Muscle layer of duodenum (tissue), 2 donors: ENCODE measurements around the gene TBC1D24.
"Not testable (repeated sequence)": the region's sequence is repeated elsewhere in the genome, so short reads cannot be mapped to it uniquely, and the experiment has no call there.

ENCODE experiments used
- H3K27ac ChIP-seq: one replicate; pipeline ENCODE4 v1.7.0; 2013; ENCODE audit warnings: mild to moderate bottlenecking, low read length
- H3K27me3 ChIP-seq: one replicate; pipeline ENCODE4 v1.7.0; 2013; ENCODE audit warnings: low read depth, mild to moderate bottlenecking, control low read depth, low read length
- H3K36me3 ChIP-seq, 2 donors: one replicate each; pipeline ENCODE4 v1.7.0; 2013; ENCODE audit warnings: low read length in 2 of 2, control low read depth in 1 of 2, mild to moderate bottlenecking in 1 of 2; ENCODE audit not compliant: insufficient read depth in 2 of 2, control insufficient read depth in 1 of 2
- H3K4me1 ChIP-seq, 2 donors: one replicate each; pipeline ENCODE4 v1.7.0; 2013; ENCODE audit warnings: low read length in 2 of 2, mild to moderate bottlenecking in 2 of 2, control low read depth in 1 of 2, moderate library complexity in 1 of 2; ENCODE audit not compliant: insufficient read depth in 2 of 2, control insufficient read depth in 1 of 2
- H3K4me3 ChIP-seq, 2 donors: one replicate each; pipeline ENCODE4 v1.7.0; 2013; ENCODE audit warnings: low read length in 2 of 2, low read depth in 1 of 2, mild to moderate bottlenecking in 1 of 2
- H3K9me3 ChIP-seq, 2 donors: one replicate each; pipeline ENCODE4 v1.7.0; 2013; ENCODE audit warnings: low read length in 2 of 2, control low read depth in 1 of 2, mild to moderate bottlenecking in 1 of 2; ENCODE audit not compliant: control insufficient read depth in 1 of 2
- donor health status: healthy.

The TBC1D24 gene

GRCh38 chr16:2533142-2533755 lies 58.3 kb downstream of the TBC1D24 start:
- H3K36me3 ChIP-seq = peaks cover 6 to 22% of the 10 kb centered on the region in 2 donors
- not testable (repeated sequence) for H3K9me3 ChIP-seq, H3K27me3 ChIP-seq
- H3K4me1 ChIP-seq = peaks cover 0 to 16% of the 10 kb centered on the region in 2 donors
- H3K27ac ChIP-seq = peak overlapping the region; percentile 95
- H3K4me3 ChIP-seq = peak overlapping the region; percentile 66 to 84

GRCh38 chr16:2533912-2534311 lies 59.0 kb downstream of the TBC1D24 start:
- Histone ChIP-seq H3K27ac (no peak overlapping the region), H3K4me1 (peaks cover 0 to 21% of the 10 kb centered on the region in 2 donors)

GRCh38 chr16:2534335-2534734 lies 59.4 kb downstream of the TBC1D24 start:
- not testable (repeated sequence) for H3K27me3 ChIP-seq, H3K27ac ChIP-seq, H3K4me3 ChIP-seq, H3K9me3 ChIP-seq
- peaks cover under 1 to 25% of the 10 kb centered on the region in 2 donors for H3K4me1 ChIP-seq
- peaks cover 0 to 11% of the 10 kb centered on the region in 2 donors for H3K36me3 ChIP-seq

More at GRCh38 chr16:2533912-2534311, 59.0 kb downstream of the TBC1D24 start:
- no peaks in the 10 kb centered on the region for H3K27me3 ChIP-seq
- no peaks in the 10 kb centered on the region for H3K9me3 ChIP-seq
- peaks cover 0 to 15% of the 10 kb centered on the region in 2 donors for H3K36me3 ChIP-seq
- H3K4me3 ChIP-seq = no peak overlapping the region

- H3K27me3 ChIP-seq = no peaks in the 10 kb centered on the region
- no peaks in the 10 kb centered on the region for H3K36me3 ChIP-seq
- H3K4me3 ChIP-seq = no peak overlapping the region
- no peaks in the 10 kb centered on the region for H3K9me3 ChIP-seq
- H3K4me1 ChIP-seq = peaks cover 5 to 38% of the 10 kb centered on the region in 2 donors
- H3K27ac ChIP-seq = peak overlapping the region; percentile 33
These were observed 60.7 kb downstream of the TBC1D24 start for GRCh38 chr16:2535625-2536013.

GRCh38 chr16:2537451-2538379 lies 62.8 kb downstream of the TBC1D24 start, which contains the start of gene PDPK1:
PDPK1 (plus strand) TSS chr16:2538021; CDS start chr16:2538113, 92 bp downstream.
- Histone ChIP-seq H3K36me3 (no peaks in the 10 kb centered on the region), H3K9me3 (no peaks in the 10 kb centered on the region), H3K4me3 (peak within 1 kb of the TSS; percentile 44 to 64), H3K27me3 (no peaks in the 10 kb centered on the region), H3K4me1 (peaks cover 5 to 36% of the 10 kb centered on the region in 2 donors), H3K27ac (no peak within 1 kb of the TSS)

- not testable (repeated sequence) for H3K9me3 ChIP-seq, H3K36me3 ChIP-seq, H3K27me3 ChIP-seq, H3K27ac ChIP-seq
- H3K4me3 ChIP-seq = peak overlapping the region in 1 of 2 donors; percentile 55
- peaks cover 5 to 34% of the 10 kb centered on the region in 2 donors for H3K4me1 ChIP-seq
These were observed 64.4 kb downstream of the TBC1D24 start for GRCh38 chr16:2539192-2539844.

GRCh38 chr16:2539845-2540458 lies 65.0 kb downstream of the TBC1D24 start:
- H3K4me1 ChIP-seq = peaks cover 5 to 34% of the 10 kb centered on the region in 2 donors
- not testable (repeated sequence) for H3K4me3 ChIP-seq, H3K27ac ChIP-seq, H3K27me3 ChIP-seq, H3K36me3 ChIP-seq, H3K9me3 ChIP-seq

- peaks cover 5 to 34% of the 10 kb centered on the region in 2 donors for H3K4me1 ChIP-seq
- H3K9me3 ChIP-seq, H3K36me3 ChIP-seq, H3K27ac ChIP-seq, H3K4me3 ChIP-seq, H3K27me3 ChIP-seq: not testable (repeated sequence)
These were observed 66.0 kb downstream of the TBC1D24 start for GRCh38 chr16:2540912-2541311.

- not testable (repeated sequence) for H3K9me3 ChIP-seq, H3K36me3 ChIP-seq, H3K27ac ChIP-seq, H3K27me3 ChIP-seq, H3K4me3 ChIP-seq
- H3K4me1 ChIP-seq = peaks cover 5 to 34% of the 10 kb centered on the region in 2 donors
These were observed 66.5 kb downstream of the TBC1D24 start for GRCh38 chr16:2541409-2541808.

GRCh38 chr16:2543771-2544170 lies 68.8 kb downstream of the TBC1D24 start:
- H3K9me3 ChIP-seq, H3K27ac ChIP-seq, H3K27me3 ChIP-seq, H3K36me3 ChIP-seq, H3K4me3 ChIP-seq: not testable (repeated sequence)
- peaks cover 5 to 26% of the 10 kb centered on the region in 2 donors for H3K4me1 ChIP-seq
